Astrocyte (in vitro differentiated cells and primary cell): Measurements from ENCODE around the gene ZNF526.

Experiments used
- EZH2 ChIP-seq: IDR thresholded peaks from 2 replicates; pipeline ENCODE4 v1.6.1; 2012; ENCODE audit warnings: mild to moderate bottlenecking, low read length, inconsistent platforms; ENCODE audit not compliant: insufficient read depth
- TF ChIP-seq, protein P1 (sequence below): IDR thresholded peaks from 2 replicates; pipeline ENCODE4 v1.5.1; 2011; ENCODE audit warnings: low read depth, mild to moderate bottlenecking, inconsistent platforms, low read length, moderate library complexity; ENCODE audit not compliant: insufficient read depth

DNA sequence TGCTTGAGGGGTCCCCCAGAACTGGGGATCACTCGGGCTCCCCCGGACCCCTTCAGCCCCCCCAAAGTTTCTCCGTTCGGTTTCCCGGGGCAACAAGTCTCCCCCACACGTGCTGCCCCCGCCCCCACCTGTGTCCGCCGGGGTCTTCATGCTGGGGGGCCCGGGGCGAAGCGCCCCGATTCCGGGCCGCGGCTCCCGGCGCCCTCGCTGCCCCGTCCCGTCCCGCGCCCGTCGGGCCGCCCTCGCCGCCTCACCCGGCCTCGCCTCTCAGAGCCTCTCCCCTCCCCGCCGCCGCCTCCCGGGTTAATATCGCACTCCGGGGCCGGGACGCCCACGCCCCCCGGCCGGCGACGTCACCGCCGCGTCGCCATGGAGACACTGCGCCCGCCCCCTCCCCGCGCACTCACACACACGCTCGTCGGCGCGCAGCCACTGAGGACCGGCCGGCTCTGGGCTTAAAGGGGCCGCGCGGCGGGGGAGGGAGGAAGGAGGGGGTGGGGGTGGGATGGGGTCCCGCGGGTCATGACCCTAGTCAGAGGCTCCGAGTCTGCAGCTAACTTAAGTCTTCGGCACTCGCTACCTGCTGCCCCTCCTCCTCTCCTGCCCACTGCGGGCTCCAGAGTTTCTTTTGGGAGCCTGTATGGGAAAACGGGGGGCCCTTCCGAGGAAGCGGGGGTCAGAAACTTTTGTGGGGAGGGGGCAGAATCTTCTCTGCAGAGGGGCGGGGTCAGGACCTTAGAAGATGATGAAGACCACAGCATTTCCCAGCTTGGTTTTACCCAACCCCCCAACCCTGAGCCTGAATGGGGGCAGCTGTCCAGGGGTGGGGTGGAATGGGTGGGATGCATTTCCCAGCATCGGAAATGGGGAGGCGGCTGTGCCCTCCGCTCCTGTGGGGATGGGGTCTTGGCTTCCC, 35.0 kb downstream of the ZNF526 start, which contains the start of gene ERF:
- TF ChIP-seq, protein P1, sequence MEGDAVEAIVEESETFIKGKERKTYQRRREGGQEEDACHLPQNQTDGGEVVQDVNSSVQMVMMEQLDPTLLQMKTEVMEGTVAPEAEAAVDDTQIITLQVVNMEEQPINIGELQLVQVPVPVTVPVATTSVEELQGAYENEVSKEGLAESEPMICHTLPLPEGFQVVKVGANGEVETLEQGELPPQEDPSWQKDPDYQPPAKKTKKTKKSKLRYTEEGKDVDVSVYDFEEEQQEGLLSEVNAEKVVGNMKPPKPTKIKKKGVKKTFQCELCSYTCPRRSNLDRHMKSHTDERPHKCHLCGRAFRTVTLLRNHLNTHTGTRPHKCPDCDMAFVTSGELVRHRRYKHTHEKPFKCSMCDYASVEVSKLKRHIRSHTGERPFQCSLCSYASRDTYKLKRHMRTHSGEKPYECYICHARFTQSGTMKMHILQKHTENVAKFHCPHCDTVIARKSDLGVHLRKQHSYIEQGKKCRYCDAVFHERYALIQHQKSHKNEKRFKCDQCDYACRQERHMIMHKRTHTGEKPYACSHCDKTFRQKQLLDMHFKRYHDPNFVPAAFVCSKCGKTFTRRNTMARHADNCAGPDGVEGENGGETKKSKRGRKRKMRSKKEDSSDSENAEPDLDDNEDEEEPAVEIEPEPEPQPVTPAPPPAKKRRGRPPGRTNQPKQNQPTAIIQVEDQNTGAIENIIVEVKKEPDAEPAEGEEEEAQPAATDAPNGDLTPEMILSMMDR: no peak
- TF ChIP-seq EZH2: no peak
